HG02759 (cell line): ENCODE results near the gene IL16.

ENCODE experiments used
- ATAC-seq: cut with Tn5 transposase; IDR thresholded peaks from one replicate; pipeline ENCODE4 v1.9.1; 2021; ENCODE audit warnings: mild to moderate bottlenecking, moderate library complexity; ENCODE audit not compliant: unreplicated experiment

Gene IL16

GRCh38 chr15:81273200-81273599 lies 76.5 kb downstream of the IL16 start:
- no peak for ATAC-seq

DNA sequence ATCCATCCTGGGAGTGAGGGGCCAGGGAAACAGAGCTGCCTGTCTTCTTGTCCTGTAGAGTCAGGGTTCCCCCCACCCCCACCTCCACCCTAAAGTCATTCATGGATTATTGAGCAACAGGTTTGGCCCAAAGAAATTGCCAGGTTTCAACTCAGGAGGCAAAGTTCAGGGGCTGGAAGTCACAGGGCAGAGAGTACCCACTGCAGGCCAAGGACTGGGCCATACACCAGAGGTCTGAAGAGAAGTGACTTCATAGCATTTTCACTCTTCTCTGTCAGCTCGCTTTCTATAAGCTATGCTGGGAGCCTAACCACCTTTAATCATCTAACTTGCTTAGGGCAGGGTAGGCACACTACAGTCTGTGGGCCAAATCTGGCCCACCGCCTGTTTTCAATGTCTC lies 77.2 kb downstream of the IL16 start:
- ATAC-seq, result no peak

DNA sequence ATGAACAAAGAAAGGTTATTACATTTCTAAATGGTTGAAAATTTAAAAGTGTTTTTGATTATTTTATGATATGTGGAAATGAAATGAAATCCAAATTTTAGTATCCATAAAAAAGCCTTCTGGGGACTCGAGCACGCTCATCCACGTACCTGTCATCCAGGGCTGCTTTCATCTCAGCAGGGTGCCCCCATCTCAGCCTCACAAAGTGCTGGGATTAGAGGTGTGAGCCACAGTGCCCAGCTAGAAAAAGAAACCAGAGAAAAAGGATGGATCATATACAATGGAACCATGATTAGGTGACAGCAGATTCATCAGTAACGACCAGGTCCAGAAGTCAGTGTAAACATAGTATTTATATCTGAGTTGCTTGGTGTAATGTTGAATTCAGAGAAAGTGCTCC lies 77.6 kb downstream of the IL16 start:
- ATAC-seq, result no peak

- peak; percentile 93 for ATAC-seq
These were observed 78.4 kb downstream of the IL16 start for GRCh38 chr15:81274931-81275707.

DNA sequence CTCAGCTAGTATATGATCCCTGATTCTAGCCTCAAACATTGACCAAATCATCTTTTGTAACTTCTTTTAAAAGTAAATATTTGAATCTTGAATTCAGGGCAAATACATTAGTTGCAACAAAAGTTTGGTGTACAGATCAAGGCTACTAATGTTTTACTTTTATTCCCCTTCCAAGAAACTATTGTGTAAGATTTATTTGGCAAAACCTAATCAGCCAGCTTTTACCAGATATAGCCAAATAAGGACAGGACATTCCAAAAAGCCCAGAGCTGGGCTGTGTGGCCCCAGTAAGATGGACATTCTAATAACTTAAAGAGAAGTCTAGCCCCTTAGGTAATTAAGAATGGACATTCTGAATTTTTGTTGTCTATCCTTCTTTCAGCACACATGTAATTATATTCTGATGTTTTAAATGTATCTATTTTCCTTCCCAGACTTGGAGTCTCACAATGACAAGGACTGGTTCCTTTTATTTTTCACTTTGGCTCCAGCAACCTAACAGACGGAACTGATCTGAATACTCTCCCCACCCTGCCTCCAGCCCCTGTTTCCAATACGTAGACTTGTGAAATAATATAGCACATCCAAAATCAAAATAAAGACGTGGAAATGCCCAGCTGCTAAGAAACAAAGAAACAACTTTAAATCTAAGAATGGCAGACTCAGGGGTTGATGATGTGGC lies 79.2 kb downstream of the IL16 start:
- no peak for ATAC-seq

GRCh38 chr15:81276967-81277366 lies 80.3 kb downstream of the IL16 start:
- no peak for ATAC-seq

- ATAC-seq, result no peak
These were observed 81.2 kb downstream of the IL16 start for GRCh38 chr15:81277851-81278250.

DNA sequence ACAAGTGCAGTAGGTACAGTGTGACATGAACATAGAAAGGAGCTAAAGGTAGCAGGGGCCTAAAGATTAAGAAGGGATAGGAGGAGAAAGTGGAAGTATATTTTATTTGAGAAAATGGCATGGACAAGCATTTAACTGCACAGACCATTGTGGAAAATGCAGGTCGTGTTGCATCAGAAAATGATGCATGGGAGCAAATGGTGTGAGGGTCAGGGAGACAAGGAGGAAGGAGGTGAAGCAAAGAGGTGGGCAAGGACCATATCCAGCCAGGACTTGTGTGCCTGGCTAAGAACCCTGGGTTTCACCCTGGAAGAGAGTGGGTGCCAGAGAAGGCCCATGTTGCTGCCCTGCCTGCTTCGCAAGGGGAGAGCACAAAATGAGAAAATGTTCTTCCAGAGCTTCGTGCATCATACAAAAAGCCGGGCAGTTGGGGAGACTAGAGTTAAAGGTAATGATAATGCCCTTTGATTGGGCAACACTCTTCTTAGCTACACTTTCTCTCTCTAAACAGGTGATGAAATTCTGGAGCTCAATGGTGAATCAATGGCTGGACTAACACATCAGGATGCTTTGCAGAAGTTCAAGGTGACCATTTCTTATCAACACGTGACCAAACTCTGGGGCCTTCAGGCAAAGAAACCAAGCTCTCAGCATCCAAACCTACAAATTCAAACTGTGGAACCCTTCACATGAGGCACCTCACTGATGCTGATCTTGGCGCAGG lies 81.8 kb downstream of the IL16 start:
- ATAC-seq, result no peak

GRCh38 chr15:81279621-81280485 lies 83.2 kb downstream of the IL16 start:
- ATAC-seq, result no peak

DNA sequence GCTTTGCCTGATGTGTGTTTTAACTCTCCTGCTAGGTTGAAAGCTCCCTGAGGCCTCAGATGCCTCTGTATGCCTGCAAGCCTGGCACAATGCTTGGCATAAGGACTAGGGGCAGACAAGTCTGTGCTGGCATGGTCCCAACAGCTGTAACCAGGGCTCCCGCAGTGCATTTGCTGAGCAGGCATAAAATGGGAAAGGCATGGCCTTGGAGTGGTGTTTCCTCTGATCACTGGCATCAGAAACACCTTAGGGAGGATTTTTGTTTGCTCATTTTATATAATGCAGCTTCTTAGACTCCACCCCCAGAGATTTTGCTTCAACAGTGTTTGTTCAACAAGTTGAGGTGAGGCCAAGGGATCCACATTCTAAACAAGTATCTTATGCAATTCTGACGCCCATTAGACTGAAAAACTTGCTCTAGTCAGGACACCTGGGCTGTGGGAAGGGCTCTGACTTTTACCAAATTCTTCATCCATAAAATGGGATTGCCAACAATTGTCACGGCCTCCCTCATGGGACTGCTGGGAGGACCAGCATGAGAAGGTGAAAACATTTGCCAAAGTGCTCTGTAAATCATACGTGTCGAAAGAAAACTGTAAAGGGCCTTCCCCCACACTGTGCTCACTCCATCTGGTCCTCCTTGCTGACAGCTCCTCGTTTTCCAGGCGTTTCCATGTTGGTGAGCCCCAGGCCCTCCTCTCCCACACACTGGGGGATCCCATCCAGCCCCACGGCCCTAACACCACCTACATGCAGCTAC lies 84.2 kb downstream of the IL16 start:
- ATAC-seq, result no peak

GRCh38 chr15:81281456-81281735 lies 84.7 kb downstream of the IL16 start:
- ATAC-seq, result no peak

DNA sequence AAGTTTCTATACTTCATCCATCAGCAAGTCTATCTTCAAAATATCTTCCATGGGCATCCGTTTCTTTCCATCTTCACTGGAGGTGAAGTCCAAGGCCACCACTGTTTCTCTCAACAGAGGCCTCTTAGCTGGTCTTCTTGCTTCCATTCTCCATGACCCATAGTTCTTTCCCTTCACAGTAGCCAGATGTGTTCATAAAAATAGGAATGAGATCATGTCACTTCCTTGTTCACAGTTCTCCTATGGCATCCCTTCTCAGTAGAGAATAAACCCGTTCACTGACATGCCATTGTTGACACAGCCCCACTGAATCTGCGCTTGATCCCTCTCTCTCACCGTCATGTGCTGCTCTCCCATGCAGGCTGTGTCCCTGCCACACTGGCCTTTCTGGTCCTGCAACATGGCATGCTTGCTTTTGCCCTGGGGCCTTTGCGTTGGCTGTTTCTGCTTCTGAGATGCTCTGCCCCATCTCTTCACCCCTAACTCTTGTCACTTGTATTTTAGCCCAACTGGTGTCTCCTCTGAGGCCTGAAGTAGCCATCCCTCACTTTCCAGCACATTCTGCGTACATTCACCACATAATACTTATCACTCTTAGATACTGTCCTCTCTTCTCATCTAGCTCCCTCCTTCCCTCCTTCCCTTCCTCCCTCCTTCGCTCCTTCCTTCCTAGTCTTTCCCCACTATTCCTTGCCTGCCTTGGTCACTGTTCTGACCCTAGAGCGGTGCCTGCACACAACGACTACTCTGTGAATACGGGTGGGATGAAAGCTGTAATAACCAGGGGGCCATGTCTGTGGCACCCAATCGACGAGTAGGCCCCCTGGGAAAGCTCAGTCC lies 85.3 kb downstream of the IL16 start:
- no peak for ATAC-seq

DNA sequence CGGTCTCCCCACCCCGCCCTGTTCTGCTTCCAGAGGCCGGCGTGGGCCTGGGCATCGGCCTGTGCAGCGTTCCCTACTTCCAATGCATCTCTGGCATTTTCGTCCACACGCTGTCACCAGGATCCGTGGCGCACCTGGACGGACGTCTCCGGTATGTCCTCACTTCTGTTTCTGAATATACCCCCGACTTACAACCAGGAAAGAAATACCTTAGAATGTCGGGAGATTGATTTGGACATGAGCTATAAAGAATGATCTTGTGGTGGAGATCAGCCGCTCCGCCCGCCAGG lies 85.9 kb downstream of the IL16 start:
- no peak for ATAC-seq

DNA sequence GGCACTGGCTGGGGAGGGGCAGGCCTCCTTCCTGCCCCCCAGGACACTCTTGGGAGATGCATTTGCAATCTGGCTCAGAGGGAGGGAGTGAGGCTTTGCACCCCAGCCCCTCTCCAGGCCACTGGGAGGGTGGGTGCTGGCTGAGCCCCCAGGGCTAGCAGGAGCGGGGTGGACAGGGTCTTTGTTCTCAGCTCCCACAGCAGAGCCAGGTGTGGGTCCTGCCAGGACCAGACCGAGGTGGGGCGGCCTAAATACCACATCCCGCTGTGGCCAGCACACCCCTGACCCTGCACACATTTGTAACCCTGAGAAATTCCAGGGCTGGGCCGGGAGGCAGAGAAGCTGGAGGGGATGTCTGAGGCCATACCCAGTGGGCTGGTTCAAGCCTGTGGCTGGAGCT lies 86.2 kb downstream of the IL16 start:
- no peak for ATAC-seq

- ATAC-seq, result no peak
These were observed 87.8 kb downstream of the IL16 start for GRCh38 chr15:81284256-81285031.

DNA sequence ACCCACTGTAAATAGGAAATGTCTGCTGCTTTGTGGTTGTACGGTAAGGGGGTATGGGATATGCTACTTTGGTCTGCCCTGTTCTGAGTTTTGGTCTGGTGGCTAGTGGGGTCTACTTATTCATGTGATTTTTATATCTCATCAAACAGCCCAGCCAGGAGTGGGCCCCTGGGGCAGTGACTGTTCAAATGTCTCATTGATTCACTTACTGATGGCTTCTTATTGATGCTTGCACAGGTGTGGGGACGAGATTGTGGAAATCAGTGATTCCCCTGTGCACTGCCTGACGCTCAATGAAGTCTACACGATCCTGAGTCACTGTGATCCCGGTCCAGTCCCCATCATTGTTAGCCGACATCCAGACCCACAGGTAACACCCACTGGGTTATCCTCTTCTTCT lies 88.8 kb downstream of the IL16 start:
- no peak for ATAC-seq

DNA sequence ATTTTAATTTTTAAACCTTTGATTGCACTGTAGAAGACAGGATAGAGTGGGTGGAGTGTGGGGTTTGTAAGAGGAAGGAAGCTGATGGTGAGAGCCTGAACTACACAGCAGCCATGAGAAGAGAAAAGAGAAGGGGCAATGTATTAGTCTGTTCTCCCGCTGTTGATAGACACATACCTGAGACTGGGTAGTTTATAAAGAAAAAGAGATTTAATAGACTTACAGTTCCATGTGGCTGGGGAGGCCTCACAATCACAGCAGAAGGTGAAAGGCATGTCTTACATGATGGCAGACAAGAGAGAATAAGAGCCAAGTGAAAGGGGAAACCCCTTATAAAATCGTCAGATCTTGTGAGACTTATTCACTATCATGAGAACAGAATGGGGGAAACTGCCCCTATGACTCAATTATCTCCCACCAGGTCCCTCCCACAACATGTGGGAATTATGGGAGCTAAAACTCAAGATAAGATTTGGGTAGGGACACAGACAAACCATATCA lies 90.0 kb downstream of the IL16 start:
- ATAC-seq, result peak; percentile 43

- ATAC-seq, result no peak
These were observed 91.4 kb downstream of the IL16 start for GRCh38 chr15:81288040-81288439.

- no peak for ATAC-seq
These were observed 91.9 kb downstream of the IL16 start for GRCh38 chr15:81288616-81289015.
